ENCODE results near the gene CFTR. TPM values are rescaled to one million over a fixed set of nuclear protein-coding genes. Genes with fewer than 3 reads are reported as not detected.

Gene CFTR
- total RNA-seq, 4 donors from 2014 or later, result not detected

GRCh38 chr7:117472335-117472734, 7.5 kb upstream of the CFTR start:
- Histone ChIP-seq H3K4me1 (no peaks in the 10 kb centered on the region), H3K36me3 (no peaks in the 10 kb centered on the region), H3K9me3 (no peaks in the 10 kb centered on the region), H3K27me3 (no peaks in the 10 kb centered on the region), H3K4me3 (replicated peaks in 1 of 3) (no peak overlapping the region), H3K27ac (no peak overlapping the region)
- TF ChIP-seq CTCF (IDR thresholded peaks at IDR 0.05), result no peak
- TF ChIP-seq POLR2A (IDR thresholded peaks at IDR 0.05), result no peak
- intact Hi-C loops (cut with DNase I), result no loop called here
- no peak for DNase-seq

- Histone ChIP-seq H3K9me3 (no peaks in the 10 kb centered on the region), H3K27ac (no peak overlapping the region), H3K36me3 (no peaks in the 10 kb centered on the region), H3K4me3 (replicated peaks in 1 of 3) (no peak overlapping the region), H3K27me3 (no peaks in the 10 kb centered on the region), H3K4me1 (peaks cover 6 to 13% of the 10 kb centered on the region in 2 donors)
- intact Hi-C loops (cut with DNase I), result no loop called here
- DNase-seq, result no peak
- TF ChIP-seq POLR2A (IDR thresholded peaks at IDR 0.05), result no peak
- TF ChIP-seq CTCF (IDR thresholded peaks at IDR 0.05), result no peak
- WGBS, 2 donors, result 81 to 85% methylated on average over 4 of the region's 4 CpGs
Measured at GRCh38 chr7:117476557-117477215, 3.1 kb upstream of the CFTR start.

DNA sequence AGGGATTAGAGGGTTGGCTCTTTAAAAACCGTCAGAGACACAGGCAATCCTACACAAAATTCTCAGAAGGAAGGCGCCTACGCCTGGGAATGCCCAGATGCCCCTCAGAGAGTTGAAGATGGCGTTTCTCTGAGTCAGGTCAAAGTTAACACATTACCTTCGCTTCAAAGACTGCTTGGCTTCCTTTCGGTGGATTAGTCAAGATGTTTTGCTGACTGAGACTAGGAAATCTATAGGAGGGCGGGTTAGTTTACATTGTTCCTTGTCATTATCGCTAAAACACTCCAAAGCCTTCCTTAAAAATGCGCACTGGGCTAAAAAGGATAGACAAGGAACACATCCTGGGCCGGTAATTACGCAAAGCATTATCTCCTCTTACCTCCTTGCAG, 995 bp upstream of the CFTR start:
- Histone ChIP-seq H3K9me3 (no peaks in the 10 kb centered on the region), H3K27ac (no peak overlapping the region), H3K27me3 (no peaks in the 10 kb centered on the region), H3K36me3 (no peaks in the 10 kb centered on the region), H3K4me3 (replicated peaks in 1 of 3) (no peak overlapping the region), H3K4me1 (peaks cover 6 to 13% of the 10 kb centered on the region in 2 donors)
- 28 to 36% methylated on average over 11 of the region's 11 CpGs for WGBS, 2 donors
- DNase-seq, result no peak
- TF ChIP-seq POLR2A (IDR thresholded peaks at IDR 0.05) (no peak), CTCF (IDR thresholded peaks at IDR 0.05) (no peak)
- intact Hi-C loops (cut with DNase I), result no loop called here

DNA sequence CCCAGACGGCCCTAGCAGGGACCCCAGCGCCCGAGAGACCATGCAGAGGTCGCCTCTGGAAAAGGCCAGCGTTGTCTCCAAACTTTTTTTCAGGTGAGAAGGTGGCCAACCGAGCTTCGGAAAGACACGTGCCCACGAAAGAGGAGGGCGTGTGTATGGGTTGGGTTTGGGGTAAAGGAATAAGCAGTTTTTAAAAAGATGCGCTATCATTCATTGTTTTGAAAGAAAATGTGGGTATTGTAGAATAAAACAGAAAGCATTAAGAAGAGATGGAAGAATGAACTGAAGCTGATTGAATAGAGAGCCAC, 184 bp downstream of the CFTR start:
- DNase-seq, result peak in 1 of 2 donors; percentile 2
- TF ChIP-seq CTCF (IDR thresholded peaks at IDR 0.05) (no peak), POLR2A (IDR thresholded peaks at IDR 0.05) (no peak)
- intact Hi-C loops (cut with DNase I), result no loop called here
- Histone ChIP-seq H3K4me1 (peaks cover 6 to 13% of the 10 kb centered on the region in 2 donors), H3K36me3 (no peaks in the 10 kb centered on the region), H3K4me3 (replicated peaks in 1 of 3) (peak overlapping the region in 2 of 3 donors; percentile 20 to 50), H3K9me3 (no peaks in the 10 kb centered on the region), H3K27ac (no peak overlapping the region), H3K27me3 (no peaks in the 10 kb centered on the region)
- 5 to 7% methylated on average over 11 of the region's 11 CpGs for WGBS, 2 donors

GRCh38 chr7:117480978-117481377, 1.2 kb downstream of the CFTR start:
- no peaks in the 10 kb centered on the region for H3K27me3 ChIP-seq
- H3K36me3 ChIP-seq, result no peaks in the 10 kb centered on the region
- no peak for DNase-seq
- TF ChIP-seq CTCF (IDR thresholded peaks at IDR 0.05) (no peak), POLR2A (IDR thresholded peaks at IDR 0.05) (no peak)
- 51 to 61% methylated on average over 2 of the region's 2 CpGs for WGBS, 2 donors
- H3K9me3 ChIP-seq, result no peaks in the 10 kb centered on the region
- H3K4me1 ChIP-seq, result peaks cover 6 to 13% of the 10 kb centered on the region in 2 donors
- no peak overlapping the region for H3K4me3 ChIP-seq (replicated peaks in 1 of 3)
- intact Hi-C loops (cut with DNase I), result no loop called here
- no peak overlapping the region for H3K27ac ChIP-seq

Data from thyroid gland (tissue), 4 donors.